Panc1 (cell line): ENCODE results near the gene ZYG11B.

Source experiments
- POLR2AphosphoS5 ChIP-seq: IDR thresholded peaks from 2 replicates; pipeline ENCODE4 v1.6.1; 2012; ENCODE audit warnings: mild to moderate bottlenecking, low read depth, low read length, moderate library complexity
- SIN3A ChIP-seq: IDR thresholded peaks from 2 replicates; pipeline ENCODE4 v1.6.1; 2012; ENCODE audit warnings: low read depth, mild to moderate bottlenecking, low read length, moderate library complexity, borderline replicate concordance; ENCODE audit not compliant: insufficient read depth
- TCF7L2 ChIP-seq: IDR thresholded peaks from 2 replicates; pipeline ENCODE4 v1.6.1; 2011; ENCODE audit warnings: mild to moderate bottlenecking, low read depth, low read length, inconsistent platforms
- TF ChIP-seq, protein P1 (sequence below): fragments of 450-650 bp; IDR thresholded peaks from 2 replicates; pipeline ENCODE4 v1.5.1; 2017; ENCODE audit warnings: mild to moderate bottlenecking
- TF ChIP-seq, protein P2 (sequence below), 2 experiments: IDR thresholded peaks; 2 replicates each; pipeline ENCODE4 v1.6.1; 2011 to 2012; ENCODE audit warnings: low read depth in 2 of 2, control low read depth in 1 of 2, low read length in 1 of 2, mild to moderate bottlenecking in 1 of 2, moderate library complexity in 1 of 2; ENCODE audit not compliant: insufficient read depth in 1 of 2

GRCh38 chr1:52692697-52693096 is 33.6 kb upstream of the ZYG11B start:
- TF ChIP-seq POLR2AphosphoS5 (no peak), TCF7L2 (no peak), SIN3A (no peak)
- TF ChIP-seq, protein P1, sequence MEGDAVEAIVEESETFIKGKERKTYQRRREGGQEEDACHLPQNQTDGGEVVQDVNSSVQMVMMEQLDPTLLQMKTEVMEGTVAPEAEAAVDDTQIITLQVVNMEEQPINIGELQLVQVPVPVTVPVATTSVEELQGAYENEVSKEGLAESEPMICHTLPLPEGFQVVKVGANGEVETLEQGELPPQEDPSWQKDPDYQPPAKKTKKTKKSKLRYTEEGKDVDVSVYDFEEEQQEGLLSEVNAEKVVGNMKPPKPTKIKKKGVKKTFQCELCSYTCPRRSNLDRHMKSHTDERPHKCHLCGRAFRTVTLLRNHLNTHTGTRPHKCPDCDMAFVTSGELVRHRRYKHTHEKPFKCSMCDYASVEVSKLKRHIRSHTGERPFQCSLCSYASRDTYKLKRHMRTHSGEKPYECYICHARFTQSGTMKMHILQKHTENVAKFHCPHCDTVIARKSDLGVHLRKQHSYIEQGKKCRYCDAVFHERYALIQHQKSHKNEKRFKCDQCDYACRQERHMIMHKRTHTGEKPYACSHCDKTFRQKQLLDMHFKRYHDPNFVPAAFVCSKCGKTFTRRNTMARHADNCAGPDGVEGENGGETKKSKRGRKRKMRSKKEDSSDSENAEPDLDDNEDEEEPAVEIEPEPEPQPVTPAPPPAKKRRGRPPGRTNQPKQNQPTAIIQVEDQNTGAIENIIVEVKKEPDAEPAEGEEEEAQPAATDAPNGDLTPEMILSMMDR, result no peak
- TF ChIP-seq, protein P2, sequence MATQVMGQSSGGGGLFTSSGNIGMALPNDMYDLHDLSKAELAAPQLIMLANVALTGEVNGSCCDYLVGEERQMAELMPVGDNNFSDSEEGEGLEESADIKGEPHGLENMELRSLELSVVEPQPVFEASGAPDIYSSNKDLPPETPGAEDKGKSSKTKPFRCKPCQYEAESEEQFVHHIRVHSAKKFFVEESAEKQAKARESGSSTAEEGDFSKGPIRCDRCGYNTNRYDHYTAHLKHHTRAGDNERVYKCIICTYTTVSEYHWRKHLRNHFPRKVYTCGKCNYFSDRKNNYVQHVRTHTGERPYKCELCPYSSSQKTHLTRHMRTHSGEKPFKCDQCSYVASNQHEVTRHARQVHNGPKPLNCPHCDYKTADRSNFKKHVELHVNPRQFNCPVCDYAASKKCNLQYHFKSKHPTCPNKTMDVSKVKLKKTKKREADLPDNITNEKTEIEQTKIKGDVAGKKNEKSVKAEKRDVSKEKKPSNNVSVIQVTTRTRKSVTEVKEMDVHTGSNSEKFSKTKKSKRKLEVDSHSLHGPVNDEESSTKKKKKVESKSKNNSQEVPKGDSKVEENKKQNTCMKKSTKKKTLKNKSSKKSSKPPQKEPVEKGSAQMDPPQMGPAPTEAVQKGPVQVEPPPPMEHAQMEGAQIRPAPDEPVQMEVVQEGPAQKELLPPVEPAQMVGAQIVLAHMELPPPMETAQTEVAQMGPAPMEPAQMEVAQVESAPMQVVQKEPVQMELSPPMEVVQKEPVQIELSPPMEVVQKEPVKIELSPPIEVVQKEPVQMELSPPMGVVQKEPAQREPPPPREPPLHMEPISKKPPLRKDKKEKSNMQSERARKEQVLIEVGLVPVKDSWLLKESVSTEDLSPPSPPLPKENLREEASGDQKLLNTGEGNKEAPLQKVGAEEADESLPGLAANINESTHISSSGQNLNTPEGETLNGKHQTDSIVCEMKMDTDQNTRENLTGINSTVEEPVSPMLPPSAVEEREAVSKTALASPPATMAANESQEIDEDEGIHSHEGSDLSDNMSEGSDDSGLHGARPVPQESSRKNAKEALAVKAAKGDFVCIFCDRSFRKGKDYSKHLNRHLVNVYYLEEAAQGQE (IDR thresholded peaks at IDR 0.05; ENCODE audit: insufficient read depth in 1 of 2, low read depth in 2 of 2, low read length in 1 of 2), result no peak
